Measurements from ENCODE around the gene PRKCB.
"Not testable (repeated sequence)": the region's sequence is repeated elsewhere in the genome, so short reads cannot be mapped to it uniquely, and the experiment has no call there.

The PRKCB gene

GRCh38 chr16:23902034-23902747, 66.4 kb downstream of the PRKCB start:
- no peak for DNase-seq (ENCODE audit: low read depth, low spot score)

- DNase-seq (ENCODE audit: low read depth, low spot score) = no peak
Measured at GRCh38 chr16:23902748-23903414, 67.1 kb downstream of the PRKCB start.

GRCh38 chr16:23905027-23905426, 69.2 kb downstream of the PRKCB start:
- no peak for DNase-seq (ENCODE audit: low read depth, low spot score)

GRCh38 chr16:23907457-23907902, 71.7 kb downstream of the PRKCB start:
- DNase-seq (ENCODE audit: low read depth, low spot score) = no peak

DNA sequence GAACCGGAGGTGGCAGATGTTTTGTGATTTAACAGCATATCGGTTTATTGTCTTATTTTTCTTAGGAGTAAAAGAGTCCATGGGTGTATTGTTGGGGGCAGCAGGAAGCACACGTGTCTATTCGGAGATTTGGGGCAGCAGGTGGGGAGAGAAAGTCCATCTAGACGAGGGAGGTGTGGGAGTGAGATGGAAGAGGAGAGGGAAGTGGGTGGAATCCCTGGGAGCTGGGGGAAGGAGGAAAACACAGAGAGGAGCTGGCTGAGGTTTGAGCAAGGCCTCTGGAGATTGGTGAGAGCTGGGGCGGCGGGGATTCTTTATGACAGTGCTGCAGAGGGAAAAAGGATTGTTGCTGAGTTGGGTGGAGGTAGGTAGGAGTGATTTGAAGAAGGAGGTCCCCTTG, 72.1 kb downstream of the PRKCB start:
- DNase-seq (ENCODE audit: low read depth, low spot score) = no peak

- no peak for DNase-seq (ENCODE audit: low read depth, low spot score)
Measured at GRCh38 chr16:23908790-23909189, 73.0 kb downstream of the PRKCB start.

DNA sequence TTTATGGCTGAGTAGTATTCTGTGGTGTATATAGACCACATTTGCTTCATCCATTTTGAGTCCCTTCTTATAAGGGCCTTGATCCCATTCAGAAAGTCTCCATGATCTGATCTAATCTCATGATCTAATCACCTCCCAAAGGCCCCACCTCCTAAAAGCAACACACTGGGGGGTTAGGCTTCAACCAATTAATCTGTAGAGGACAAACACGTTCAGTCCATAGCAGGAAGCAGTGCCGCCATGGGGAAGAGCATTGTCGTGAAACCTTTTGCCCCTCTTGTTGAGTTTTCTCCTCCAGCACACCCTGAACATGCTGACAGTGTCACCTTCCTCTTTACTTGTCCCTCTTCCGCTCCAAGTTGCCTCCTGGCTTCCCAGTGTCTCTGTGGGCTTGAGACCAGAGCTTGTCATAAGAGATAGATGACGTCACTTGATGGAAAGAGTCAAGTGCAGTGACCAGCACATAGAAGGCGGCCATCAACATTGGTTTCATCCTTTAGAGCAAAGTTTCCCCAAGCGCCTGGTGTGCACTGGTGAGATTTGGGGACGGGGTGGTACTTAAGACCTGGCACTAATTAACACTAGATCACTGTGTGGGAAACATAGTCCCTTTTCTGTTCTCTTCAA, 74.1 kb downstream of the PRKCB start:
- DNase-seq (ENCODE audit: low read depth, low spot score) = no peak

DNA sequence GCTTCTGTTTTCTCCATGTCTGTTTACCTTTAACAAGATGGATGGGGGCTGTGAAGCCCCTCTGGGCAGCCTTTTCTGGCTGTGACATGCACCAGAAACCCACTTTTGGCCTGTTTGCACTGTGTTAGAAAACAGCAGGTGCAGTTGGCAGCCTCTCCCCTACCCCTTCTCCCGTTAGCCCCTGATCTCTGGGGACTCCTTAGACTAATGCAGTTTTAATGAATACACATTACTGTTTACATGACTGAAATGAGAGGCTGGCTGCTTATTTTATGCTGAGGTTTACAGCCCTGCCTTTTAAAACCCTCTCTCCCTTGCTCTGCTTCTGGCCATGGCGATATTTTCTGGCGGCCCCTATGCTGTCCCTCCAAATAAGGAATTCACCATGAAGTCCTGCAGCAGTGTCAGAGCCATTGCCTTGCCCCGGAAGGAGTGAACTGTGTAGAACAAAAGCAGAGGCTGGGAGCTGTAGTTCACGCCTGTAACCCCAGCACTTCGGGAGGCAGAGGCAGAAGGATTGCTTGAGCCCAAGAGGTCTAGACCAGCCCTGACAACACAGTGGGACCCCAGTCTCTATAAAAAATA, 79.3 kb downstream of the PRKCB start:
- DNase-seq (ENCODE audit: low read depth, low spot score) = no peak

DNA sequence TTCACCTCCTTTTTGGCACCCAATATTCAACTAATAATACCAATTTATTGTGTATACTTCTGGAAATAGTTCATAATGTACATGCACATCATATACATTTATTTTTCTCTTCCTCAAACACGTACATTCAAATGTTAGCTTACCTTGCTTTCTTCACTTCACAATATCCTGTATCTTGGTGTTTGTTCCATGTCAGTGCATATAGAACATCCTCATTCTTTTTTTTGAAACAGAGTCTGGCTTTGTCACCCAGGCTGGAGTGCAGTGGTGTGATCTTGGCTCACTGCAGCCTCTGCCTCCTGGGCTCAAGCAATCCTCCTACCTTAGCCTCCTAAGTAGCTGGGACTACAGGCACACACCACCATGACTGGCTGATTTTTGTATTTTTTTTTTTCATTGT, 80.8 kb downstream of the PRKCB start:
- DNase-seq (ENCODE audit: low read depth, low spot score) = not testable (repeated sequence)

DNA sequence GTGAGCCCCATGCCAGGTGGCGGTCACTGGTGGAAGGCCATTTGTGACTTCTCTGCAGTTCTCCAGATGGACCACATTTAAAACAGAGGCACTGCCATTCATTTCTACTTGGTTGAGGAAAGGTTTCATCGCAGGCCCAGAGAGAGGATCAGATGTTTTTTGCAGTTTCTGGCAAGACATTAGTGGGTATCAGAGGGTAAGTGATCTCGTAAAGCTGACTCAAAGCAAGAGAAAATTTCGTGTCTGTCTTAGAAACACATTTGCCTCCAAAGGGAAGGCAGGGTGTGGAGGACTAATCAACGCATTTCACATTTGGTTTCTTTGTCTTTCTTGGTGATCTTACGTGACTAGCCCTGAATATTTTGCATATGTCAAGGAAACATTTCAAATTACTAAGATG, 81.8 kb downstream of the PRKCB start:
- DNase-seq (ENCODE audit: low read depth, low spot score) = no peak

- no peak for DNase-seq (ENCODE audit: low read depth, low spot score)
Measured at GRCh38 chr16:23920446-23920845, 84.7 kb downstream of the PRKCB start.

DNA sequence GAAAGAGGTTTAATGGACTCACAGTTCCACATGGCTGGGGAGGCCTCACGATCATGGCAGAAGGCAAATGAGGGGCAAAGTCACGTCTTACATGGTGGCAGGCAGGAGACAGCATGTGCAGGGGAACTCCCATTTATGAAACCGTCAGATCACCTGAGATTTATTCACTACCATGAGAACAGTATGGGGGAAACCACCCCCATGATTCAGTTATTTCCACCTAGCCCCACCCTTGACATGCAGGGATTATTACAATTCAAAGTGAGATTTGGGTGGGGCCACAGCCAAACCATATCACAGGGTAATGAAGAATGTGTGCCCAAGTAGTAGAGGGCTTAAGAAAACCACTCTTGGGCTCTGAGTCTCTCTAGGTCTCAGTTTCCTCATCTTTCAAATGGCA, 85.1 kb downstream of the PRKCB start:
- no peak for DNase-seq (ENCODE audit: low read depth, low spot score)

- DNase-seq (ENCODE audit: low read depth, low spot score) = no peak
Measured at GRCh38 chr16:23922406-23922805, 86.6 kb downstream of the PRKCB start.

DNA sequence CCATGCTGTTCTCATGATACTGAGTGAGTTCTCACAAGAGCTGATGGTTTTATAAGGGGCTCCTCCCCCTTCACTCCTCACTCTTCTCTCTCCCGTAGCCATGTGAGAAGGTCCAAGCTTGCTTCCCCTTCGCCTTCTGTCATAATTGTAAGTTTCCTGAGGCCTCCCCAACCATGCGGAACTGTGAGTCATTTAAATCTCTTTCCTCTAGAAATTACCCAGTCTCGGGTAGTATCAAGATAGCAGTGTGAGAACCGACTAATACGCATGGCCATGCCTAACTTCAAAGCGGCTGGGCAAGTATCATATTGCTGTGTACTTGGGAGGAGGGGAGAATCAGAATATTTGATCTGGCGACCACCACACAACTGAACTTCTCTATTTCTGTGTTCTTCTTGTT, 88.3 kb downstream of the PRKCB start:
- no peak for DNase-seq (ENCODE audit: low read depth, low spot score)

GRCh38 chr16:23927796-23928195, 92.0 kb downstream of the PRKCB start:
- no peak for DNase-seq (ENCODE audit: low read depth, low spot score)

GRCh38 chr16:23929237-23929636, 93.5 kb downstream of the PRKCB start:
- DNase-seq (ENCODE audit: low read depth, low spot score) = no peak

DNA sequence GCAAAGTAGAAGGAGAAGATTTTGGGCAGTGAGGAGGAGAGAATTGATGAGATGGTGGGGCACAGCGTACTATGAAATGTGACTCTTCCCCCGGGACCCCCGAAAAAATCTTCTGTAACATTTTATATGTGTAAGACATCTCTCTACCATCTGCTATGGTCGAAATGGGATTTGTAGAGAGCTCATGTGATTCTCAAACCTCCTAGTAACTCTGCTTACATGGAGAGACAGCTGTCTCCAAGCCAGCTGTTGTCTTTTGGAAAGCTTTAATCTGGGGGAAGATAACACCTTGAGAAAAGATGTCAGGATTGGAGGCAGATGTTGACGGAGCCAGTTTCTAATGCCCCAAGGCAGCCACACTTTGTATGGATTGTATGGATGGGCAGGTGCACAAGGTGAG, 94.1 kb downstream of the PRKCB start:
- no peak for DNase-seq (ENCODE audit: low read depth, low spot score)

DNA sequence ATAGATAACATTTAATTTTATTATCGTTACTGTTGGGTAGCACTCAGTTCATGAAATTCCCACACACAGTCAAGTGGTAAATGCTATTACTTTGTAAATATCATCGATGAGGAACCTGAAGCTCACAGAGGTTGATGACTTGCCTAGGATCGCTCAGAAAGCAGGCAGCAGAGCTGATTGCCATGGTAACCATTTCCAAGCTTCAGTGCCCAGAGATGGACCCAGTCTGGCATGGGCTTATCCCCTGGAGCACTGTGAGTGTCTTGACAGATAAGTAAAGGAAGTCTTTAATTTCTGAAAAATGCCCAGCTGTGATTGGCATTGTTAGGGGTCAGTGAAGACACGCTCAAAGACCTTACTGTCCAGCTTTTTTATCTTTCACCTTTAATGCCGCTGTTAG, 95.0 kb downstream of the PRKCB start:
- DNase-seq (ENCODE audit: low read depth, low spot score) = no peak

DNA sequence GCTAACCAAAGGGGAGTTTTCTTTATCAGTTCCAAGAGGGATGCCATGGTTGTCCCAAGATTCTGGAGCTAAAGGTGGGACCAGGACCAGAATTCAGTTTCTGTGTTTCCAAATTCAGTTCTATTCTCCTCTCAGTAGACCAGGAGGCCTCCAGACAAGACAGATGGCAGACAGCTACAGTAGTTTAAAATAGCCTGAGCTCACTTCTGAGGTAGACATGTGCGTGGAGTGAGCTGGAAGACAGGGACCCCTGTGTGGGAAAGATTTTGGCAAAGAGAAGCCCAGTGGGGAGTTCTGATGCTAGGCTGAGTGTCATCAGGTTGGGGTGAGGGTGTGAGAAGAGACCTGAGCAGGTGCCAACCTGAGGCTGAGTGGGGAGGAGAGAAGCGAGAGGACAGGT, 95.4 kb downstream of the PRKCB start:
- DNase-seq (ENCODE audit: low read depth, low spot score) = no peak

GRCh38 chr16:23933650-23934049, 97.9 kb downstream of the PRKCB start:
- not testable (repeated sequence) for DNase-seq (ENCODE audit: low read depth, low spot score)

DNA sequence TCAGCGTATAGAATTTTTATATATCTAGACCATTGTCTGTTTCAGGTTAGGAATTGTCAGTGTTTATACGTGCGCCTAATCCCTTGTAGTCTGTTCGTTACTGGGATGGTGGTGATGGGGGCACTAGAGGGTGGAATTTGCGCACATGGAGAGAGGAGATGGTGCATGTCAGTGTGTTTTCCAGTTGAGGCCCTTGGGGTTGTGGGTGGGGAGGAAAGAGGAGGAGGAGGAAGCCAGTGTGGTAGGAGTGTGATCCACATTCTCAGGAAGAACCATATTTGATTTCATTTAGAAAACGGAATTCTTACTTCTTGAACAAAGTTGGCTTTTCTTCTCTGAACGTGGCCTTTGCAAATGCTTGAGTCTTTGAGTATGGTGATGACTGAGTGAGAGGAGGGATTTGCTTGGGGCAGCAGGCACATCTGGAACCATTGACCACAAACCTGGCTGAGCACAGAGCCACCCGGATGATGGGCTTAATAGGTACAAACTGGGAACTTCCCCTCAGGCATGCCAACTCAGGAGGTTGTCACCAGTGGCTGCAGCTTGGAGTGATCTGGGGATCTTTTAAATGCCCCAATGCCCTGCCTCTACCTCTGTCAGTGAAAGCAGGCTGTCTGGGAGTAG, 98.9 kb downstream of the PRKCB start:
- DNase-seq (ENCODE audit: low read depth, low spot score) = no peak

- no peak for DNase-seq (ENCODE audit: low read depth, low spot score)
Measured at GRCh38 chr16:23940111-23940510, 104.3 kb downstream of the PRKCB start.

Data from activated naive CD8-positive, alpha-beta T cell treated with anti-CD3 and anti-CD28 coated beads, Interleukin-2, amount 50 U/mL, for 16 hours (primary cell).